Glomerular visceral epithelial cell (primary cell): Measurements from ENCODE around the gene PI4K2B.
"Not testable (repeated sequence)": the region's sequence is repeated elsewhere in the genome, so short reads cannot be mapped to it uniquely, and the experiment has no call there.

Experiments used
- DNase-seq: peaks from one replicate; pipeline ENCODE4 v3.0.0-alpha.2; 2016; ENCODE audit errors: extremely low spot score

Gene PI4K2B

DNA sequence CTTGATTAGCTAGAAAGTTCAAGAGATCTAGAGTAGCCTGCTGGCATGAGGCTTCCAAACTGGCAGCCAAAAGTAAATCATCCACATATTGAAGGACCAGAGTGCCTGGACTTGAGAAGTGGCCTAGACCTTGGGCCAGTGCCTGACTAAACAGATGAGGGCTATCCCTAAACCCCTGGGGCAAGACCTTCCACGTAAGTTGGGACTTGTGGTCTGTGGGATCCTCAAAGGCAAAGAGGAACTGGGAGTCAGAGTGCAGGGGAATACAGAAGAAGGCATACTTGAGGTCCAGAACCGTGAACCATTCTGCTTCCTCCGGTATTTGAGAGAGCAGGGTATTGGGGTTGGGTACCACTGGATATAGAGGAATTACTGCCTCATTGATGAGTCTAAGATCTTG is 8.4 kb downstream of the PI4K2B start:
- DNase-seq: not testable (repeated sequence)

DNA sequence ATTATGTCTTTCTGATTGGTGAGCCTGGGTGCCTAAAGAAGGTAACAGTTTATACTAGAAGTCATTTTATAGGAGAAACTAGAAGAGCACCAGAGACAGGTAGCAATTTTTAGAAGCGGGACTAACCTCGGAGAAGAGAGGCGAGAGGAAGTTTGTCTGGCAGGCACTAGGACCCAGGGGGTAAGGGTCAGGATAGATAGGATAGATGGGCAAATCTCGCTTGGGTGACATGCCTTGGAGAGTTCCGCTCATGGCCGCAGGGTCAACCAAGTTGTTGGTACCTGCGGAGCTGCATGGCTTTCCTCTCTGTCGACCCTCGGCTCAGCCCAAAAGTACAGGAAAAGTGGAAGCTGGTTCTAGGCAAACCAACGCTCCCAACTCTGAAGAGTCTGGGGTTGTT is 11.3 kb downstream of the PI4K2B start:
- DNase-seq: no peak

DNA sequence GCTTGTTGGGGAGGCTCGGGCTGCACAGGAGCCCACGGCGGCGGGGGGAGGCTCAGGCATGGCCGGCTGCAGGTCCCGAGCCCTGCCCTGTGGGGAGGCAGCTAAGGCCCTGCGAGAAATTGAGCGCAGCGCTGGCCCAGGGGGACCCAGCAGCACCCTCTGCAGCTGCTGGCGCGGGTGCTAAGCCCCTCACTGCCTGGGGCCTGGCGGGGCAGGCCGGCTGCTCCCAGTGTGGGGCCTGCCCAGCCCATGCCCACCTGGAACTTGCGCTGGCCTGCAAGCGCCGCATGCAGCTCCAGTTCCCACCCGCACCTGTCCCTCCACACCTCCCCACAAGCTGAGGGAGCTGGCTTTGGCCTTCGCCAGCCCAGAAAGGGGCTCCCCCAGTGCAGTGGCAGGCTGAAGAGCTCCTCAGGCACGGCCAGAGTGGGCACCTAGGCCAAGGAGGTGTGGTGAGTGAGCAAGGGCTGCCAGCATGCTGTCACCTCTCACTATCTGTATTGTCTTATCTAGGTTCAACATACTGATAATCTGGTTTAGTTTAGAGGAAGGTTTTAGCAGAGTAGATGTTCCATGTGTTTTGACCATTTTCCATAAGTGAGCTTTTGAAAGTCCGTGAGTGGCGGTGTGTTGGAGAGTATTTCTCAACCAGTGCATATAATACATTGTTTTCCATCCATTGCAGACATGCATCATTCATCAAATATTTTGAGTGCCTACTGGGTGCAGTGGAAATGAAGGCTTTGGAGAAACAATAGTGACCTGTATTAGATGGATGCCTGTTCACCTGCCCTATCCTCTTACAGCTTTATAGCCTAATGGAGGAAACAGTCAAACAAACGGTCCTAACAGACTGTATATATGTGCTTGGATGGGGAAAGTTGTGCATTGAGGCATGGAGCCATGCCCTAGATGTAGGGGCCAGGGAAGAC is 13.1 kb downstream of the PI4K2B start:
- DNase-seq: no peak

DNA sequence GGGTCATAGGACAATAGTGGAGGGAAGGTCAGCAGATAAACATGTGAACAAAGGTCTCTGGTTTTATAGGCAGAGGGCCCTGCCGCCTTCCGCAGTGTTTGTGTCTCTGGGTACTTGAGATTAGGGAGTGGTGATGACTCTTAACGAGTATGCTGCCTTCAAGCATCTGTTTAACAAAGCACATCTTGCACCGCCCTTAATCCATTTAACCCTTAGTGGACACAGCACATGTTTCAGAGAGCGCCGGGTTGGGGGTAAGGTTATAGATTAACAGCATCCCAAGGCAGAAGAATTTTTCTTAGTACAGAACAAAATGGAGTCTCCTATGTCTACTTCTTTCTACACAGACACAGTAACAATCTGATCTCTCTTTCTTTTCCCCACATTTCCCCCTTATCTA is 15.0 kb downstream of the PI4K2B start:
- DNase-seq: not testable (repeated sequence)

DNA sequence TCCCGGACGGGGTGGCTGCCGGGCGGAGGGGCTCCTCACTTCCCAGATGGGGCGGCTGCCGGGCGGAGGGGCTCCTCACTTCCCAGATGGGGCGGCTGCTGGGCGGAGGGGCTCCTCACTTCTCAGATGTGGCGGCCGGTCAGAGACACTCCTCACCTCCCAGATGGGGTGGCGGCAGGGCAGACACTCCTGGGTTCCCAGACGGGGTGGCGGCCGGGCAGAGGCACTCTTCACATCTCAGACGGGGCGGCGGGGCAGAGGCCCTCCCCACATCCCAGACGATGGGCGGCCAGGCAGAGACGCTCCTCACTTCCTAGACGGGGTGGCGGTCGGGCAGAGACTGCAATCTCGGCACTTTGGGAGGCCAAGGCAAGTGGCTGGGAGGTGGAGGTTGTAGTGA is 15.7 kb downstream of the PI4K2B start:
- not testable (repeated sequence) for DNase-seq

GRCh38 chr4:25252230-25253070 is 18.6 kb downstream of the PI4K2B start:
- no peak for DNase-seq

DNA sequence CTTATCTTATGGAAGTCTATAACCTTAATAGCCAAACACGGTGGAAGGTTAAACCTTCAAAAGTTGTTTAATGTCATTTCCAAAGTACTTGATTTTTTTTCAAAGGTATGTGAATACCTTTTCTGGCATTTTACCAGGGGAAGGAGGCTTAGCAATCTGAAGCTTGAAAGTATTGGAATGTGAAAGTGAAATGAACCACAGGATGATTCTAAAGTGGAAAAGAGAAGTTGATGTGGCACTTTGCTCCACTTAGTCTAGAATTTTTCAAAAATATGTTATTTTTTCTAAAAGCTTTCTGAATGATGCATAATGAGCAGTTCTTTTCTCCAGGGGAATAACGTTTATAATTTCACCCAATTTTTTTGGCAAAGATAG is 19.2 kb downstream of the PI4K2B start:
- peak; percentile 42 for DNase-seq

DNA sequence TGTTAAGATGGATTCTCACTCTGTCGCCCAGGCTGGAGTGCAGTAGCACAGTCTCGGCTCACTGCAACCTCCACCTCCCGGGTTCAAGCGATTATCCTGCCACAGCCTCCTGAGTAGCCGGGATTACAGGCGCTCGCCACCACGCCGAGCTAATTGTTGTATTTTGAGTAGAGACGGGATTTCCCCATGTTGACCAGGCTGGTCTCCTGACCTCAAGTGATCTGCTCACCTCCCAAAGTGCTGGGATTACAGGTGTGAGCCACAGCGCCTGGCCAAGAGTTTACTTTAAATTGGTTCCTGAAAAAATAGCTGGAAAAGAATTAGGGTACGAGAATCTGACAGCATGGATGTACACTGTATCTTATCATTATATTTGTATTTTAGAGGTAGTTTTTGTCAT is 20.0 kb downstream of the PI4K2B start:
- not testable (repeated sequence) for DNase-seq

DNA sequence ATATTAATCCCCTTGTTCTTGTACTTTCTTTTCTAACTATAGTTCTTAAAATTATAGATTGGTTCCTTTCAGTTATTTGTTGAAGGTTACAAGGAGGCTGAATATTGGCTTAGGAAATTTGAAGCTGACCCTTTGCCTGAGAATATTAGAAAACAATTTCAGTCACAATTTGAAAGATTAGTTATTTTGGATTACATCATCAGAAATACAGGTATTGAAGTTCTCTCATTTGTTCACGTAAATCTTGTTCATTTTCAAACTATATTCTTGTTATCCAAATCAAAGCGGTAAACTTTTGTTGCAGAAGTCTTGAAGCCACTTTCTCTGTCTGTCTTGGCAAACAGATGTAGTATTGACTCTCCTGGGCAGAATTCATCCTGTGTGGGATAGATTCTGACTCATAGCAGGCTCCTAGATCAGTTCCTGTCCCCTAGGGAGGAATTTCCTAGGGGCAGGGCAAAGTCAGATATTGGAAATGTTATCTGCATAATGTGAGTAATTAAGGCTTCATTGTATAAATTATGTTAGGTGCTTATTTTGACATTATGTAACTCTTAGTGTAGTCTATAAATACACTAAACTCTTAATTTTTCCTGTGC is 25.2 kb downstream of the PI4K2B start:
- peak; percentile 29 for DNase-seq

DNA sequence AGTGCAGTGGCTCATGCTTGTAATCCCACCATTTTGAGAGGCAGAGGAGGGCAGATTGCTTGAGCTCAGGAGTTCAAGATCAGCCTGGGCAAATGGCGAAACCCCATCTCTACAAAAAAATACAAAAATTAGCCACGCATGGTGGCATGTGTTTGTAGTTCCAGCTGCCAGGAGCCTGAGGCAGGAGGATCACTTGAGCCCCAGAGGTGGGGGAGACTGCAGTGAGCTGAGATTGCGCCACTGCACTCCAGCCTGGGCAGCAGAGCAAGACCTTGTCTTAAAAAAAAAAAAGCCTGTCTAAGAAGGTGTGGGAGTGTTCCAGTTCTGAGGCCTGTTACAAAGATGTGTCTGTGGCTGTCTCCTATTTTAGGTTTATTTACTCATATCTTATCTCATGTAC is 38.0 kb downstream of the PI4K2B start:
- DNase-seq: no peak

DNA sequence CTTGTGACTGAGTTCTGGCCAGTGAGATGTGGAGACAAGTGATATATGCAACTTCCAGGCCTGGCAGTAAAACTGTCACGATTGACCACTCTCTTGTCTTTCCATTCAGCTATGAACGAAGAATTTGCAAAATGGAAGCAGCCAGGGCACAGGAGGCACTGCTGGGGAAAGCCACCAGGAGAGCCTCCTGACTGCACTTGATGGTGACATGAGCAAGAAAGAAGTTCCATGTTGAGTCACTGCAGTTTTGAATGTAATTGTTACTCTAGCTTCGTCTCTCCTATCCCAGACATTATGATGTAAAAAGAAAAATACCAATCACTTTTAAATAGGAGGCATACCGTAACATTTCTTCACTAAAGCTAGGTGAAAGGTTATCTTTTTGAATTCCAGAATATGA is 46.4 kb downstream of the PI4K2B start:
- DNase-seq: no peak

DNA sequence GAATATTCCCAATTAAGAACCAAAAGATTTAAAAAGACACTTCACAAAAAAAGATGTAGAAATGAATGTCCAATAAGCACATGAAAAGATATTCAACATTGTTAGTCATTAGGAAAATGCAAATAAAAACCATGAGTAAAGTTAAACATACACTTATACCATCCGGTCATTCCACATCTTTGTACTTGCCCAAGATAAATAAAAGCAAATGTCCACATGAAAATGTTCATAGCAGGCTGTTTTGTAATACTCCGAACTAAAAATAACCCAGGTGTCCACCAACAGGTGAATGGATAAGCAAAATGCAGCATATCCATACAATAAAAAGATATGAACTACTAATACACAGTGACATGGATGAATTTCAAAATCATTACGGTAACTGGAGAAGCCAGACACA is 50.1 kb downstream of the PI4K2B start:
- no peak for DNase-seq

DNA sequence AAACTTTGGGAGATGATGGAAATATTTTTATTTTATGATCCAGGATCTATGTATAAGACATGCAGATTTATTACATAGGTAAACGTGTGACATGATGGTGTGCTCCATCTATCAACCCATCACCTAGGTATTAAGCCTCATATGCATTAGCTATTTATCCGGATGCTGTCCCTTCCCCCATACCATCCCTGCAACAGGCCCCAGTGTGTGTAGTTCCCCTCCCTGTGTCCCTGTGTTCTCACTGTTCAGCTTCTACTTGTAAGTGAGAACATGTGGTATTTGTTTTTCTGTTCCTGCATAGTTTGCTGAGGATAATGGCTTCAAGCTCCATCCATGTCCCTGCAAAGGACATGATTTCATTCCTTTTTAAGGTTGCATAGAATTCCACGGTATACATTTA is 50.6 kb downstream of the PI4K2B start:
- no peak for DNase-seq

DNA sequence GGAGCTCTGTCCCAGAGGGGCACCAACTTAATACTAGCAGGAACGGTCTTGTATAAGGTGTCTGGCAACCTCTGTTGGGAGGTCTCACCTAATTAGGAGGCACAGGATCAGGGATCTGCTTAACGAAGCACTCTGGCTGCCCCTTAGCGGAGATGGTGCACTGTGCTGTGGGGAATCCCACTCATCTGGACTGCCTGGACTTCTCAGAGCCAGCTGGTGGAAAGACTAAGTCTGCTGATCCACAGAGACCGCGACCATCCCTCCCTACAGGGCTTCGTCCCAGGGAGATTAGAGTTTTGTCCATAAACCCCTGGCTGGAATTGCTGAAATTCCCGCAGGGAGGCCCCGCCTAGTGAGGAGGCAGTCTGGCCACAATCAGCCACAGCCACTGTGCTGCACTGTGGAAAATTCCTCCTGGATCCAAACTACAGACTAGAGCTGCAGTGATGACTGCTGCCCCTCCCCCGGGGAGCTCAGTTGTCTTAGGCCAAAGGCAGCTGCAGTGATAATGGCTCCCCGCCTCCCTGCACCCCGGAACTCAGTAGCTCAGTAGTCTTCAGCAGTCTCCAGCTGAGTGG is 56.7 kb downstream of the PI4K2B start:
- DNase-seq: no peak

GRCh38 chr4:25291158-25291733 is 57.4 kb downstream of the PI4K2B start:
- no peak for DNase-seq

DNA sequence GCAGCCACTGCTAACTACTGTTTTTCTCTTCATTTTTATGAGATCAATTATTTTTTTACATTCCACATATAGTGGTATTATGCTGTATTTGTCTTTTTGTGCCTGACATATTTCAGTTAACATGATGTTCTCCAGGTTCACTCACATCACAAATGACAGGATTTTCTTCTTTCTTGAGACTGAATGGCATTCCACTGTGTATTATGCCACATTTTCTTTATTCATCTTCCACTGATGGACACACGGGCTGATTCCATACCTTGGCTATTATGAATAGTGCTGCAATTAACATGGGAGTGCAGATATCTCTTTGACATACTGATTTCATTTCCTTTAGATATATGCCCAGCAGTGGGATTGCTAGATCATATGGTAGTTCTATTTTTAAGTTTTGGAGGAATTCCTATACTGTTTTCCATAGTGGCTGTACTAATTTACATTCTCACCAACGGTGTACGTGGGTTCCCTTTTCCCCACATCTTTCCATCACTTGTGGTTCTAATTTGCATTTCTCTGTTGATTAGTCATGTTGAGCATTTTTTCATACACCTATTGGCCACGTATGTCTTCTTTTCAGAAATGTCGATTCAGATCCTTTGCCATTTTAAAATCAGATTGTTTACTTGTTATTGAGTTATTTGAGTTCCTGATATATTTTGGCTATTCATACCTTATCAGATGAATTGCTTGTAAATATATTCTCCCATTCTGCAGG is 63.9 kb downstream of the PI4K2B start:
- DNase-seq: no peak

GRCh38 chr4:25299476-25300203 is 65.8 kb downstream of the PI4K2B start:
- DNase-seq: no peak

GRCh38 chr4:25301471-25301870 is 67.6 kb downstream of the PI4K2B start:
- no peak for DNase-seq

GRCh38 chr4:25302626-25303025 is 68.8 kb downstream of the PI4K2B start:
- DNase-seq: no peak

DNA sequence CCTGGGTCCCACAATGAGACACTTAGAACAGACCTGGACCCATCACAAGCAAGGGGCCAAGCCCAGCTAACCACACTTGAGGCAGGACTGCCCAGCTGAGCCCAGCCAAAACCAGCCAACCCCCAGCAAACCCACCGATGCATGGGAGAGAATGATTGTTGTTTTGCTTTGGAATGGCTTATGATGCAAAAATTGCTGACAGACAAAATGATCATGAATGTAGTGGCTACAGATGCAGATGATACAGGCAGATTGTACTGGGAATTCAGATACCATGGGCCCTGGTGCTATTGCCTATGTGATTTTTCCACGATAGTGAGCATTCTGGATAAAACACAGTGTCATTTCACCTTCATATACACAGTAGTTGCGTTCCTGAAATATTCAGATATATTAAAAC is 69.7 kb downstream of the PI4K2B start:
- no peak for DNase-seq
